WI38 (cell line): ENCODE results near the gene CHMP5.

ENCODE experiments used
- H3K4me3 ChIP-seq: 2 replicates; pipeline ENCODE4 v1.5.1; 2011; ENCODE audit warnings: low read depth, mild to moderate bottlenecking, control low read depth, low read length
- CTCF ChIP-seq: IDR thresholded peaks from 2 replicates; pipeline ENCODE4 v1.5.1; 2012; ENCODE audit warnings: low read depth, mild to moderate bottlenecking, control low read depth, low read length

Gene CHMP5

DNA sequence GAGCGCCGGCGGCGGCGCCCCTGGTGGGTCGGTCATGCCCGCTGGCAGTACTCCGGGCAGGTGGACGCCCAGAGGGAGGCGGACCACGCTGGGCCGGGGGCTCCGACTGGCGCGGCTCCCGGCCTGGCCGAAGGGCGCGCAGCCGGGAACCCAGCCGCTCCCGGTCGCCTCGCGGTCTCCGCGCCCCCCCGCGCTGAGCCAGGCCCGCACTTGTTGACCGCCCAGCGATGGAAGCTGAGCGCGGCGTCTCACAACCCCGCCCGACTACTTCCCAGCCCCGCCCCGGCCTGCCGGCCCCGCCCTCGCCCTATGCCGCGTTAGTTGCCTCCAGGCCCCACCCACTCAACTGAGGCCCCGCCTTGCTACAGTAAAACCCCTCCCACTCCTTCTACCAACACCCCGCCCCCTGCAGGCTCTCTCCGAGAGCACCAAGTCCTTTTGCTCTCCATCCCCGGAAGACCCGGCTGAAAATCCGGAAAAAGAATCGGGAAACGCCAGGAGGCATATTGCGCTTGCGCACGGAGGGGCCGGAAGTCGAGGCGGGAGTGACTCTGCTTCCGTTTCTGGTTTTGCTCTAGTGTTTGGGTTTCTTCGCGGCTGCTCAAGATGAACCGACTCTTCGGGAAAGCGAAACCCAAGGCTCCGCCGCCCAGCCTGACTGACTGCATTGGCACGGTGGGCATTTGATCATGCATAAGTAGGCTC is at the start of gene CHMP5, which contains the start of gene BAG1:
CHMP5 (plus strand) TSS at position 577 of the 705 bp plus-strand sequence; CDS start at position 607, 30 bp downstream.
BAG1 (minus strand) TSS at position 236 of the 705 bp plus-strand sequence.
- peak within 1 kb of the TSS; percentile 96 for H3K4me3 ChIP-seq
- 0 out of 2 replicates have a peak, but pooled peaks have one; percentile 22 for TF ChIP-seq CTCF

- no peak for TF ChIP-seq CTCF
- no peak overlapping the region for H3K4me3 ChIP-seq
Measured at GRCh38 chr9:33220681-33221567, 43.9 kb upstream of the CHMP5 start.

- no peak for TF ChIP-seq CTCF
- H3K4me3 ChIP-seq, result no peak overlapping the region
Measured at GRCh38 chr9:33221568-33221884, 43.3 kb upstream of the CHMP5 start.

GRCh38 chr9:33222031-33222430 is 42.8 kb upstream of the CHMP5 start:
- TF ChIP-seq CTCF, result no peak

GRCh38 chr9:33223696-33224095 is 41.2 kb upstream of the CHMP5 start:
- TF ChIP-seq CTCF, result no peak
- H3K4me3 ChIP-seq, result no peak overlapping the region

More at GRCh38 chr9:33222031-33222430, 42.8 kb upstream of the CHMP5 start:
- no peak overlapping the region for H3K4me3 ChIP-seq

DNA sequence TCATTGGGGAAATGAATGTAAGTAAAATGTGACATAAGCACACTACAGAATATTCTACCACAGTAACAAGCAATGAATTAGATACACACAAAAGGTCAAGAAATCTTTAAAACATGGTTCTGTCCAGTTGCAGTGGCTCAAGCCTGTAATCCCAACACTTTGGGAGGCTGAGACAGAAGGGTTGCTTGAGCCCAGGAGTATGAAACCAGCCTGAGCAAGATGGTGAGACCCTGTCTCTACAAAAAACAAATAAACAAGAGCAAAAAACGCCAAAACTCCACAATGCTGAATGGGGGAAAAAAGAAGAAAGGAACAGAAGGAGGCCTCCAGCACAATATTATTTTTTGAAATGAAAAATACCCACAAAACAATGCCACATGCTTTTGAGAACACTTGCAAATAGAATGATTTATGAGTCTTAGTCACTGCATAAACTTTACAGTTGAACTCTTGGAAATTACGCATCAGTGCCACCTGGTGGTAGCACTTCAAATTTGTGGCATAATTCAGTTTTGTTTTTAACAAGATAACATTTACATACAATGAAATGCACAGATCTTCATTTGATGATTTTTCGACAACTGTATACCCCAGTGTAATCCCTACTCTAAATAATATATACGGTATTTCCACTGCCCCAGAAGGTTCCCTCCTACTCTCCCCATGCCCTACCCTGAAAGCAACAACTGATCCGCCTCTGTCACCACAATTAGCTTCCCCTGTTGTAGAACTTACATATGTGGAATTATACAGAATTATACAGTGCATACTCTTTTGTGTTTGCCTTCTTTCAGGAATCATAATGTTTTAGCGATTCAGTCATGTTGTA is 39.3 kb upstream of the CHMP5 start:
- TF ChIP-seq CTCF, result peak; percentile 24; the same call in 1 of the 2 replicates
- H3K4me3 ChIP-seq, result no peak overlapping the region
